CD4-positive, alpha-beta T cell treated with Interleukin-15 for 1 hour (primary cell): ENCODE data around the gene LIN28B.

Experiments
- DNase-seq: peaks from one replicate; pipeline ENCODE4 v3.0.0-alpha.2; 2020

Gene LIN28B

DNA sequence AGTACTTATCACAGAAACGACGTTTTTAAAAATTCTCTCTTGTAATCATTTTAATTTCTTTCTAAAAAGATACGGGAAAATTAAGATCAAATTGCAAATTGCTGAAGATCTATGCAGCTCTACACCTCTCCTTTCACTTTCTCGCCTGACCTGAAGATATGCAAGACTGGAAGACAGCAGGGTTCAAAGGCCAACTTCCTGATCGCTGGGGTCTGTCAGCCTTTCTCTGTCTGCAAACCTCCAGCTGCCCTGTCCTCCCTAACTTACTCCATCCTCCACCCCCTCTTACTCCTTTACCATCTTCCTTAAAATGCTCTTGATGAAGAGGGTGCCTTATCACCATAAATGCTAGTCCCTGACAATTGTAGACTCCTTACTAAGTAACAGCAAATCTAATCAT, 159.2 kb downstream of the LIN28B start:
- DNase-seq: no peak

DNA sequence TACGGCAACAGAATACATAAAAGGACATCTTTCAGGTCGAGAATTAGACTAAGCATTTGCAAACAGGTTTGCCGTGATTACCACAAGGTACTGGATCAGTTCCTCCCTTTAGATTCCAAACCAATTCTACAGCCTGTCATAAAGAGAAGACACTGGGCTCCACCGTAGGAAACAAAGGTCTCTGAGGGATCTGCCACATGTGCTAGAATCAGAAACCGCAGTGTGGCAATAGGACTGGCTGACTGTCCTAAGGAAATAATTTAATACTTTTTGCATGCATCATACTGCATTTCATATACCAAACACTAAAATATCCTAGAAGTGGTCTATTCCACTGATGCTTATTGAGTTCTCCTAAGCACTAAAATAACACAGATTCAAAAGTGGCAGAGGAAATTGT, 163.7 kb downstream of the LIN28B start:
- DNase-seq: no peak

DNA sequence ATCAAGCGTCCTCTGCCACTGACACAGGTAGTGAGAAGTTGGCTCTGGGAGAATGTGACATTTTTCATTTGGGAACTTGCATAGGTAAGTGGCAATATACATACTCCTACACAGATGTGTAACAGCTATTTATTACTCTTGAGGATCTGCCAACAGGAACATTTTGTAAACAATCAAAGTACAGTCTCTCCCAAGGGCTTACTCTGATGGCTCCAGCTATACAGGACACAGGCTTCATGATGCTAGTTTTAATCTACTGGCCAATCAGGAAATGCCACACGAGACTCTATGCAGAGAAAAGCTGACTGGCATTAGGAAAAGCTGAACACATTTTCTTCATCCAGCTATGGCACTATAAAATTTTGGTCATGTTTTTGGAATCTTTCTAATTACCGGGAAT, 165.1 kb downstream of the LIN28B start:
- no peak for DNase-seq

DNA sequence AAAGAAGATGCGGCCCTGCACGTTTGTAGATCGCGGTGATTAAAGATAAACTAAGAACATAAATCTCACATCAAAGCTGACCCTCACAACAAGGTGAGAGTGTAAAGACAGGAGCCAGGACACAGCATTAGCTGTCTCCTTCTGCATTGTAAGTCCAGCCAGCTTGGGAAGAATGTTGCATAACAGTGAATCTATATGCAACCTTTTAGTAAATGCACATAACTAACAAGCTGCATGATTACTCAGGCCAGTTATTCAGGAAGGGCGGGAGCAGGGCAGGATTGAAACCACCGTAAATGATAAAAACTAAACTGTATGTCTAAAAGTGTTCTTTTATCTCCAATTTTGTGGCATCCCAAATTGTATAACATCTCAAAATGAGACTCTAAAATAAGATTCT, 165.8 kb downstream of the LIN28B start:
- no peak for DNase-seq
